Glomerular endothelial cell (primary cell): ENCODE results near the gene RMRP. TPM values are rescaled to one million over a fixed set of nuclear protein-coding genes. Genes with fewer than 3 reads are reported as not detected.
"Not testable (repeated sequence)": the region's sequence is repeated elsewhere in the genome, so short reads cannot be mapped to it uniquely, and the experiment has no call there.

Experiments used
- DNase-seq: peaks from one replicate; pipeline ENCODE4 v3.0.0-alpha.2; 2011; ENCODE audit warnings: low read depth, low spot score; ENCODE audit errors: extremely low read depth
- total RNA-seq: library from RNA; depleted of rRNA; stranded (reverse); fragments of >200 nt; gene quantifications from 2 replicates; pipeline ENCODE4 v1.2.3, GENCODE V29; 2015

RMRP gene
- total RNA-seq, 1 donor from 2014 or later = 4,459 TPM

- DNase-seq = no peak
Measured at GRCh38 chr9:35646533-35647265, 11.1 kb downstream of the RMRP start.

- no peak for DNase-seq
Measured at GRCh38 chr9:35646153-35646532, 11.7 kb downstream of the RMRP start.

GRCh38 chr9:35645736-35646135, 12.1 kb downstream of the RMRP start:
- not testable (repeated sequence) for DNase-seq

GRCh38 chr9:35643046-35643445, 14.8 kb downstream of the RMRP start:
- no peak for DNase-seq

- DNase-seq = not testable (repeated sequence)
Measured at GRCh38 chr9:35641478-35641877, 16.3 kb downstream of the RMRP start.

- DNase-seq = not testable (repeated sequence)
Measured at GRCh38 chr9:35640431-35640830, 17.4 kb downstream of the RMRP start.

- DNase-seq = no peak
Measured at GRCh38 chr9:35639631-35640030, 18.2 kb downstream of the RMRP start.

- not testable (repeated sequence) for DNase-seq
Measured at GRCh38 chr9:35639225-35639624, 18.6 kb downstream of the RMRP start.

- DNase-seq = not testable (repeated sequence)
Measured at GRCh38 chr9:35638751-35639150, 19.1 kb downstream of the RMRP start.

- DNase-seq = not testable (repeated sequence)
Measured at GRCh38 chr9:35637427-35637955, 20.3 kb downstream of the RMRP start.

GRCh38 chr9:35636877-35637246, 21.0 kb downstream of the RMRP start:
- DNase-seq = not testable (repeated sequence)

- DNase-seq = no peak
Measured at GRCh38 chr9:35636135-35636876, 21.5 kb downstream of the RMRP start.

- no peak for DNase-seq
Measured at GRCh38 chr9:35635730-35636129, 22.1 kb downstream of the RMRP start.

- DNase-seq = no peak
Measured at GRCh38 chr9:35629597-35629996, 28.2 kb downstream of the RMRP start.

- no peak for DNase-seq
Measured at GRCh38 chr9:35628389-35628991, 29.3 kb downstream of the RMRP start.

- no peak for DNase-seq
Measured at GRCh38 chr9:35627575-35627974, 30.2 kb downstream of the RMRP start.

- no peak for DNase-seq
Measured at GRCh38 chr9:35619800-35620158, 38.0 kb downstream of the RMRP start.

GRCh38 chr9:35618854-35619799, 38.7 kb downstream of the RMRP start:
- no peak for DNase-seq

- DNase-seq = no peak
Measured at GRCh38 chr9:35618325-35618727, 39.5 kb downstream of the RMRP start, which contains the start of gene CD72. Gene CD72 (minus strand): TSS chr9:35618413. CDS start chr9:35618303, 110 bp downstream.

- DNase-seq = no peak
Measured at GRCh38 chr9:35617548-35617947, 40.3 kb downstream of the RMRP start.
